ENCODE data around the gene TSSK1B.
"Not testable (repeated sequence)": the region's sequence is repeated elsewhere in the genome, so short reads cannot be mapped to it uniquely, and the experiment has no call there.

GRCh38 chr5:113397986-113398385 lies 36.8 kb downstream of the TSSK1B start:
- not testable (repeated sequence) for TF ChIP-seq CTCF (conservative IDR thresholded peaks at IDR 0.05; ENCODE audit: low read depth, low read length); EZH2 (IDR thresholded peaks at IDR 0.05; ENCODE audit: low read length, unreplicated experiment); EZH2phosphoT487 (IDR thresholded peaks at IDR 0.05; ENCODE audit: borderline replicate concordance, low read length)

All from PC-3 (cell line).